Right ventricle myocardium inferior (tissue), 1 donor: ENCODE measurements around the gene SLC66A1. TPM values are rescaled to one million over a fixed set of nuclear protein-coding genes. Genes with fewer than 3 reads are reported as not detected.
"Not testable (repeated sequence)": the region's sequence is repeated elsewhere in the genome, so short reads cannot be mapped to it uniquely, and the experiment has no call there.

Experiments used
- ATAC-seq: fragments of 200-7000 bp; cut with Tn5 transposase; one replicate; pipeline ENCODE4 v1.9.1; 2020; ENCODE audit warnings: mild to moderate bottlenecking, moderate library complexity
- DNase-seq: peaks from one replicate; pipeline ENCODE4 v3.0.0; 2021; ENCODE audit errors: missing footprints
- intact Hi-C: fragments of 100-400 bp; cut with DNase I; formaldehyde crosslinking; loops from one replicate; pipeline ENCODE4 v1.11.0; 2022
- long read RNA-seq: library from polyadenylated mRNA; unstranded; transcript quantifications from one replicate; pipeline ENCODE4 v2.0.0, GENCODE V29; 2021
- total RNA-seq: library from RNA; stranded (reverse); fragmentation: NEBNext Ultra II Directional; extraction: Animal tissue kit (Norgen Biotek cat#: 25700); gene quantifications from one replicate; pipeline ENCODE4 v1.2.1, GENCODE V29; 2021
- donor health status: DM: no; HTN: yes; CAD: no; lungs with severe emphysema.

The SLC66A1 gene, protein sequence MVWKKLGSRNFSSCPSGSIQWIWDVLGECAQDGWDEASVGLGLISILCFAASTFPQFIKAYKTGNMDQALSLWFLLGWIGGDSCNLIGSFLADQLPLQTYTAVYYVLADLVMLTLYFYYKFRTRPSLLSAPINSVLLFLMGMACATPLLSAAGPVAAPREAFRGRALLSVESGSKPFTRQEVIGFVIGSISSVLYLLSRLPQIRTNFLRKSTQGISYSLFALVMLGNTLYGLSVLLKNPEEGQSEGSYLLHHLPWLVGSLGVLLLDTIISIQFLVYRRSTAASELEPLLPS
- total RNA-seq: 7.0 TPM
- long read RNA-seq, partial matches to known transcripts: 1 of 5 reads
- long read RNA-seq, other reads (novel, unspliced or antisense): 0 of 5 reads

DNA sequence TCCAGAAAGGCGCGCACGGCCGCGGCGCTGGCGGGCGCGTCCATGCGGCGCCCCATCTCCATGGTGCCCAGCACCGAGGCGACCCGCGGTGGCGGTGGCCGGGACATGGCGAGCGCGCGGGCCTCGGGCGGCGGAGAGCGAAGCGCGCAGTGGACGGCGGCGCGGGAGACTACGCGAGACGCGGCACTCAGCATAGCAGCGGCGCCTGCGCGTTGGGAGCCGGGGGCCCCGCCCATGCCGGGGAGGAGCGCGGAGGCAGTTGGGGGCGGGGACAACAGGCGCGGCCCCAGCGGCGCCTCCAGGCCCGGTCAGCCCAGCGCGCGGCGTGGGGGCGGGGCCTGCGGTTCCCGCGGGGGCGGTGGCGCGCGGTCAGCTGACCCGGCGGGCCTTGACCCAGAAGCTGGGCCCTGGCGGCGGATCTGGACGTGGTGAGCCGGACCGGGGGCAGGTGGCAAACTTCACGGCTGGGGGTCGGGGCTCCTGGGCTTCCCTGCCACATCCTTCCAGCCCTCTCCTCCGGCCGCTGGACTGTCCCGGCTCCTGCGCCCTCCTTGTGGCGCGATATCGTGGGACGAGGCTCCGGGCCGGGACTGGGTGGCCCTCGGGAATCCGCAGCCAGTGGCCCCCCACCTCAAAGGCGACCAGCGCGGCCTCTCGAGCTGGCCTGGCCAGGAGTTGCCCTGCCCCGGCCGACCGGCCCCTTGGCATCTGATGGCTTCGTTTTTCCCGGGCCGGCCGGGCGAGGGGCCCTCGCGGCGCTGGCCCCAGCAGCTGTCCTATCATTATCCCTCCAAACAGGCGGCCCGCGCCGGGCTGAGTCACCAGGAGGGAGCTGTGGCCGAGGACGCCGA lies at the start of gene SLC66A1, which contains the start of gene AKR7A2:
Gene SLC66A1, plus strand, starts transcription at position 396 of the 851 bp plus-strand sequence. CDS start 5,352 bp downstream, outside the sequence.
Gene AKR7A2, minus strand, starts transcription at position 214 of the 851 bp plus-strand sequence. Its CDS starts 20 bp downstream, at position 194.
- peak; percentile 97 for DNase-seq
- peak; percentile 98 for ATAC-seq
- intact Hi-C loops: no loop called here

GRCh38 chr1:19262744-19263143 lies 49.4 kb upstream of the SLC66A1 start:
- DNase-seq: no peak
- intact Hi-C loops: no loop called here
- no peak for ATAC-seq

- ATAC-seq (no peak), DNase-seq (no peak)
- intact Hi-C loops: no loop called here
These were observed 43.7 kb upstream of the SLC66A1 start for GRCh38 chr1:19268445-19268844.

GRCh38 chr1:19269427-19270342 lies 42.4 kb upstream of the SLC66A1 start:
- DNase-seq, intact Hi-C loops, ATAC-seq: not testable (repeated sequence)

DNA sequence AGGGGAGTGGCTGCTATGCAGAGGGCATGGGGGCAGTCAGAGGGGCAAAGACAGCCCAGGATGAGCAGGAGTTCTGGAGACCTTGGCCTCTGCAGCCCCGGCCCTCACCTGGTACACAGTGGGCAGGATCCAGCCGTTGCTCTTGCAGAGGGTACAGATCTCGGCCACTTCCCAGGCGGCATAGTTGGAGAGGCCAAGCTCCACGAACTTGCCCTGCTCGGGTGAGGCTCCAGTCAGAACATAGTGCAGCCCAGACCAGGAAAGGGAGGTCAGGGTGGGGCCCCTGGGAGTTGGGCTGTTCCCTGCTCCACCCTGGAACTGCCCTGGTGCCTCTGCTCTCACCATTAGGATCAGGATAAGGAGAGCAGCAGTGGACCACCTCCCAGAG lies 41.8 kb upstream of the SLC66A1 start:
- intact Hi-C loops, DNase-seq, ATAC-seq: not testable (repeated sequence)

DNA sequence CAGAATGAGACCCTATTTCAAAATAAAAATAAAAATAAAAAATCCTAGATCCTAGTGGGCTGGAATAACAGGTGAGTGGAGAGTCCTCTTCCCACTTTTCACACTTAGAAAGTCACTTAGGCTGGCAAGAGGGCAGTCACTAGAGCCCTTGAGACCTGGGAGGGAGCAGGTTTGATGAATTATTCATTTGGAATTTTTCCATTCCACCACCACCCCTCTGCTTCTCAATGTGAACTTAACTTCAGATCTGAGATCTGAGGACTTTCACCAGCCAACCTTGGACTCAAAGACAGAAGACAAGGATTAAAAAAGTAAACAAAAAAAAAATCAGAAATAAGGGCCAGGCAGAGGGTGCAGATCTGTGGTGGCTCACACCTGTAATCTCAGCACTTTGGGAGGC lies 40.1 kb upstream of the SLC66A1 start:
- ATAC-seq (no peak), DNase-seq (no peak)
- intact Hi-C loops: no loop called here

DNA sequence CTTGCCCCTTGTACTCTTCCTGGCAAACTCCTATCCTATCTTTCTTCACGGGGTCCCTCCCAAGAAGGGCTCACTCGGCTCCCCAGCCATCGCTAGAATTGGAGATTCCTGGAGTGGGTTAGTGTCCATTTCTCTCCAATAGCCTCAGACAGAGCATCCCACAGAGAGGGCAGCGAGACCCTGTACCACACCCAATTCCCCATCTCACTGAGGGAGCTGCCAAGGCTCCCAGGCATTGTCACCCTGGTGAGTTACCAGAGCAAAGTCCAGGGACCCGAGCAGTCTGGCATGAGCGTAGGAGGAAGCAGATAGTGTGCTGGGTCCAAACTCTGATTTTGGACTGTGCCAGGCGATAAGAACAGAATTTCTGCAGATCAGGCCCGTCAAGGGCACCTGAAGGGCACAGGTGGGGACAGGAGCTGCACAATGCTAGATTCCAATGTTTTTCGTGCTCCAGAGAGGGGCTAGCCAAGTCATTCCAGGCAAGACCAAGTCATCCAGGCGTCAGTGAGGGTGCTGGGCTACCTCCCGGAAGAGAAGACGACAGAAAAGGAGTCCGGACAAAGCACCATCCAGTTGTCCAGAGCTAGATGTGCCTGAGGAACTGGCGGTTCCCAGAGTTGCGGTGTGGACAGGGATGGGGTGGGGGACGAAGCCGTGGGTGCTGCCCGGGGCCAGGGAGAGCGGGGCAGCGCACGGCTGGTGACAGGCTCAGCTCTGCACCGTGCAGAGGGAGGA lies 38.9 kb upstream of the SLC66A1 start:
- DNase-seq: no peak
- intact Hi-C loops: no loop called here
- ATAC-seq: peak; percentile 12

DNA sequence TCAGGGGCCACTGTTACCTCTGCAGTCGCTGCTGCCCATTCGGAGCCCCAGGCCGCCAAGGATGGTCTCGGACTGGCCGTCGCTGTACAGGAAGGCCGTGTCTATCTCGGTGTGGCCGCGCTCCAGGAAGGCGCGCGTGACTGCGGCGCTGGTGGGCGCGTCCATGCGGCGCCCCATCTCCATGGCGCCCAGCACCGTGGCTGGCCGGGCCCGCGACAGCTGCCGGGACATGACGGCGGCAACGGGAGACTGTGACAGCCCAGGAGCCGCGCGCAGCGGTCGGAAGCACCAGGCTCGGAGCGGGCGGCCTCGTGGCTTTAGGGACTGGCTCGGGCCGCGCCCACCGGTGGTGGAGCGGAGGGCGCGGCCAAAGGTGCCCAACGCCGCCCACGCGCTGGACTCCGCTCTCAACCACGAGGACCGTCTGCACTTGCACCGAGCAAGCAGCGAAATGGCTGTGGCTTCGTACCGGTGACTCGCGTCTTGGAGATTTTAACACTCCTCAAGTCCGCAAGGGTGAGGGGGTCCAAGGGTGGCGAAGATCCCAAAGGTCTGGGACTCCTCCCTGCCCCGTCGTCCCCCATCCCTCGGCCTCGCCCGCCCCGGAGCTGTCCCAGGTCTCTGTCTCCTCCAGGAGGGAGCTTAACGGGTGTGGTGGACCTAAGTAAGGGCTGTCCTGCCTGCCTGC lies 38.1 kb upstream of the SLC66A1 start:
- DNase-seq, intact Hi-C loops: not testable (repeated sequence)
- peak; percentile 37 for ATAC-seq

DNA sequence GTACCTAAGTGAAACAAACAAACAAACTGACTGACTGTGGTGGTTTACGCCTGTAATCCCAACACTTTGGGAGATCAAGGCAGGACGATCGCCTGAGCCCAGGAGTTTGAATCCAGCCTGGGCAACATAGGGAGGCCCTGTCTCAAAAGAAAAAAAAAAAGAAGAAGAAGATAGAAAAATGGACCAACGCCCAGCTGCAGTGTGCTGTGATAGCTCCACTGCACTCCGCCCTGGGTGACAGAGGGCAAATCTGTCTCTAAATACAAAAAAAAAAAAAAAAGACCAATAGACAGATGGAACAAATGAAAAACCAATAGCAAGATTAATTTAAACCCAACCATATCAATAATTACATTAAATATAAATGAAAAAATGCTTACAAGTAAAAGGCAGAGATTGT lies 37.5 kb upstream of the SLC66A1 start:
- DNase-seq: no peak
- ATAC-seq: no peak
- intact Hi-C loops: no loop called here

DNA sequence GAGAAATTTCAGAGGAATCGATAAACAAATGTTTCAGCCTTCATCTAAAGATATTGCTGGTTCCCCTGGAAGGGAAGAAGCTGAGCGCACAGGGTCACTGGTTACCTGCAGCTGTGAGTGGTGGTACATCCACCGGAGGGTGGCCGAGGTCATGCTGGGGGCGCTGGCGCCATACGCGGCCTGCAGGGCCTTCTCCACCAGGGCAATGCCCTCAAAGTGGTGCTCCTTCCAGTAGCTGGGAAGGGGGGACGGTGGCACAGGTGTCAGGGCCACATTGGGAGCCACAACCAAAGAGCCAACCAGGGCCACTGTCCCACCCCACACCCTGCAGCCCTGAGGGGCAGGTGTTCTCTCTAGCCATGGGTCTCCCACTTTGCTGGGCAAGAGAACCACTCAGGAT lies 28.2 kb upstream of the SLC66A1 start:
- DNase-seq (no peak), ATAC-seq (no peak)
- intact Hi-C loops: no loop called here

DNA sequence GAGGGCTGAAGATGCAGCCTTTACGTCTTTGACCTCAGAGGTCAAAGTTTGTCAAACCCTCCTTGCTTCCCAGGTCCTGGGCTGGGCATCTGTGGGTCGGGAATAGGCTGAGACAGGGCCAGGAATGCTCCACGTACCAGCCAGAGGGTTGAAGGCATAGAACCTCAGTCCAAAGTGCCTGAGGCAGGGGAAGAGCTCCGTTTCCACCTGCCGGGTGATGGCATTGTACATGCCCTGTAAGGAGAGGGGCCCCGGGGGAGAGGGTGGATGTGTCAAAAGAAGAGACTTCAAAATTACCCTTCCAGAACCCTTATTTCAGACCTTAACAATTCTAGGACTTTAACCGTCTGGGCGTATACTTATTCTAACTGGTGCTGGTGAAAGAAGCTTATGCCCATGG lies 27.2 kb upstream of the SLC66A1 start:
- no peak for DNase-seq
- intact Hi-C loops: no loop called here
- no peak for ATAC-seq

- DNase-seq, intact Hi-C loops, ATAC-seq: not testable (repeated sequence)
These were observed 26.8 kb upstream of the SLC66A1 start for GRCh38 chr1:19285366-19285765.

GRCh38 chr1:19285807-19286206 lies 26.3 kb upstream of the SLC66A1 start:
- intact Hi-C loops, ATAC-seq, DNase-seq: not testable (repeated sequence)

GRCh38 chr1:19287436-19288185 lies 24.5 kb upstream of the SLC66A1 start:
- intact Hi-C loops: no loop called here
- no peak for ATAC-seq
- DNase-seq: no peak

GRCh38 chr1:19288324-19289241 lies 23.5 kb upstream of the SLC66A1 start, which contains the start of gene AKR7A3:
Gene AKR7A3 (minus strand): TSS chr1:19288770. CDS start chr1:19288709, 61 bp downstream.
- ATAC-seq (peak; percentile 85), DNase-seq (peak; percentile 75)
- intact Hi-C loops: not testable (repeated sequence)

GRCh38 chr1:19289244-19289643 lies 22.9 kb upstream of the SLC66A1 start:
- no peak for DNase-seq
- peak; percentile 34 for ATAC-seq
- intact Hi-C loops: no loop called here
